HK-2 (cell line): ENCODE data around the gene CFL2.
A peak's percentile ranks its signal among the peaks of the same experiment; 100 is the strongest.
"Not testable (repeated sequence)": the region's sequence is repeated elsewhere in the genome, so short reads cannot be mapped to it uniquely, and the experiment has no call there.

ENCODE experiments used
- DNase-seq: peaks from one replicate; pipeline ENCODE4 v3.0.0-alpha.2; 2018; ENCODE audit not compliant: unreplicated experiment

The CFL2 gene

GRCh38 chr14:34714320-34715126 lies at the start of gene CFL2:
Gene CFL2 (minus strand): TSS chr14:34714593. CDS start chr14:34714540, 53 bp downstream.
- peak; percentile 84 for DNase-seq

- DNase-seq = no peak
Measured at GRCh38 chr14:34755215-34755614, 40.8 kb upstream of the CFL2 start.

- DNase-seq = no peak
Measured at GRCh38 chr14:34754687-34755086, 40.3 kb upstream of the CFL2 start.

GRCh38 chr14:34750670-34751069 lies 36.3 kb upstream of the CFL2 start:
- no peak for DNase-seq

GRCh38 chr14:34750233-34750632 lies 35.8 kb upstream of the CFL2 start:
- DNase-seq = no peak

GRCh38 chr14:34749408-34749807 lies 35.0 kb upstream of the CFL2 start:
- no peak for DNase-seq

- DNase-seq = no peak
Measured at GRCh38 chr14:34742270-34743115, 28.1 kb upstream of the CFL2 start.

GRCh38 chr14:34741840-34742239 lies 27.4 kb upstream of the CFL2 start:
- no peak for DNase-seq

GRCh38 chr14:34740139-34740538 lies 25.7 kb upstream of the CFL2 start:
- DNase-seq = not testable (repeated sequence)

- DNase-seq = not testable (repeated sequence)
Measured at GRCh38 chr14:34737079-34737478, 22.7 kb upstream of the CFL2 start.

- DNase-seq = no peak
Measured at GRCh38 chr14:34733245-34733644, 18.9 kb upstream of the CFL2 start.

GRCh38 chr14:34732802-34733201 lies 18.4 kb upstream of the CFL2 start:
- DNase-seq = no peak

GRCh38 chr14:34723867-34724266 lies 9.5 kb upstream of the CFL2 start:
- no peak for DNase-seq

GRCh38 chr14:34722723-34723545 lies 8.5 kb upstream of the CFL2 start:
- DNase-seq = peak; percentile 46

GRCh38 chr14:34721129-34721528 lies 6.7 kb upstream of the CFL2 start:
- DNase-seq = no peak

- no peak for DNase-seq
Measured at GRCh38 chr14:34718750-34719304, 4.4 kb upstream of the CFL2 start.

GRCh38 chr14:34715127-34715863 lies 902 bp upstream of the CFL2 start:
- no peak for DNase-seq

- DNase-seq = peak; percentile 24
Measured at GRCh38 chr14:34713681-34714319, 593 bp downstream of the CFL2 start.

GRCh38 chr14:34713122-34713680 lies 1.2 kb downstream of the CFL2 start:
- no peak for DNase-seq
